Hepatocyte (in vitro differentiated cells): ENCODE results near the gene SERPINA5. TPM values are rescaled to one million over a fixed set of nuclear protein-coding genes. Genes with fewer than 3 reads are reported as not detected.

Experiments
- DNase-seq: peaks from one replicate; pipeline ENCODE4 v3.0.0-alpha.2; 2016; ENCODE audit warnings: low spot score
- H2AFZ ChIP-seq: fragments of 200-600 bp; sonication (generic); 2 replicates; pipeline ENCODE4 v1.6.0; 2016; ENCODE audit warnings: antibody characterized with exemption, mild to moderate bottlenecking
- H3K27ac ChIP-seq: fragments of 200-600 bp; sonication (generic); 2 replicates; pipeline ENCODE4 v1.5.1; 2016; ENCODE audit warnings: mild to moderate bottlenecking
- H3K27me3 ChIP-seq: fragments of 200-600 bp; sonication (generic); 2 replicates; pipeline ENCODE4 v1.6.1; 2016
- H3K36me3 ChIP-seq: fragments of 200-600 bp; sonication (generic); replicated peaks from 2 replicates; pipeline ENCODE4 v1.5.1; 2016; ENCODE audit warnings: low read depth; ENCODE audit not compliant: insufficient read depth
- H3K4me1 ChIP-seq: fragments of 200-600 bp; sonication (generic); 2 replicates; pipeline ENCODE4 v1.5.1; 2016; ENCODE audit warnings: mild to moderate bottlenecking, moderate library complexity; ENCODE audit not compliant: insufficient read depth
- H3K4me2 ChIP-seq: fragments of 200-600 bp; sonication (generic); 2 replicates; pipeline ENCODE4 v1.6.0; 2016
- H3K4me3 ChIP-seq: fragments of 200-600 bp; sonication (generic); 2 replicates; pipeline ENCODE4 v1.5.1; 2016; ENCODE audit warnings: mild to moderate bottlenecking
- H3K79me2 ChIP-seq: fragments of 200-600 bp; sonication (generic); 2 replicates; pipeline ENCODE4 v1.6.0; 2017; ENCODE audit warnings: mild to moderate bottlenecking
- H3K9me2 ChIP-seq: fragments of 200-600 bp; sonication (generic); replicated peaks from 2 replicates; pipeline ENCODE4 v1.6.0; 2017; ENCODE audit warnings: mild to moderate bottlenecking; ENCODE audit not compliant: insufficient read depth
- H3K9me3 ChIP-seq: fragments of 200-600 bp; sonication (generic); 2 replicates; pipeline ENCODE4 v1.5.1; 2016; ENCODE audit warnings: low read depth, mild to moderate bottlenecking
- H4K20me1 ChIP-seq: fragments of 200-600 bp; sonication (generic); 2 replicates; pipeline ENCODE4 v1.6.0; 2016; ENCODE audit warnings: mild to moderate bottlenecking; ENCODE audit not compliant: insufficient read depth, poor library complexity, severe bottlenecking
- CTCF ChIP-seq: fragments of 200-600 bp; sonication (generic); IDR thresholded peaks from 2 replicates; pipeline ENCODE4 v1.5.1; 2016; ENCODE audit warnings: antibody characterized with exemption, mild to moderate bottlenecking; ENCODE audit not compliant: poor library complexity
- EZH2 ChIP-seq: fragments of 200-600 bp; sonication (generic); IDR thresholded peaks from 2 replicates; pipeline ENCODE4 v1.6.1; 2016; ENCODE audit warnings: antibody characterized with exemption, mild to moderate bottlenecking, borderline replicate concordance
- EZH2phosphoT487 ChIP-seq: fragments of 200-600 bp; sonication (generic); IDR thresholded peaks from one replicate; pipeline ENCODE4 v1.6.1; 2018; ENCODE audit warnings: antibody characterized with exemption, mild to moderate bottlenecking, low read depth, moderate library complexity; ENCODE audit not compliant: unreplicated experiment, severe bottlenecking
- WGBS: methylation state at CpG from one replicate; pipeline ENCODE4 v1.1.6; 2016; ENCODE audit warnings: low lambda C conversion rate; ENCODE audit errors: missing lambda C conversion rate; 5-methylcytosine and 5-hydroxymethylcytosine counted together
- polyA plus RNA-seq: library from polyadenylated mRNA; unstranded; fragments of >200 nt; fragmentation: Nextera tagmentation; extraction: Ambion mirVana; gene quantifications from 2 replicates; pipeline ENCODE4 v1.2.1, GENCODE V29; 2016
- total RNA-seq: library from RNA; depleted of rRNA; stranded (reverse); fragments of >200 nt; gene quantifications from 2 replicates; pipeline ENCODE4 v1.2.3, GENCODE V29; 2014

The SERPINA5 gene
- total and polyA plus RNA-seq, 2 experiments from 2014 or later, result 88.8 to 98.7 TPM

- no peak for DNase-seq
- no peaks in the 10 kb centered on the region for H3K9me3 ChIP-seq
- 84% methylated on average over 14 of the region's 14 CpGs for WGBS
Measured at GRCh38 chr14:94548131-94548998, 32.9 kb upstream of the SERPINA5 start.

GRCh38 chr14:94548999-94549985 lies 31.9 kb upstream of the SERPINA5 start:
- Histone ChIP-seq H3K79me2 (no peaks in the 10 kb centered on the region), H3K9me3 (no peaks in the 10 kb centered on the region), H3K27ac (no peak overlapping the region), H4K20me1 (no peaks in the 10 kb centered on the region), H3K9me2 (no peaks in the 10 kb centered on the region), H3K27me3 (no peaks in the 10 kb centered on the region), H3K4me1 (no peaks in the 10 kb centered on the region), H2AFZ (no peak overlapping the region), H3K4me3 (no peak overlapping the region), H3K4me2 (no peak overlapping the region), H3K36me3 (no peaks in the 10 kb centered on the region)
- TF ChIP-seq EZH2phosphoT487 (no peak), CTCF (peak; percentile 88)
- 31% methylated on average over 24 of the region's 24 CpGs for WGBS
- peak; percentile 70 for DNase-seq

More at GRCh38 chr14:94548131-94548998, 32.9 kb upstream of the SERPINA5 start:
- no peaks in the 10 kb centered on the region for H3K4me1 ChIP-seq
- H3K79me2 ChIP-seq, result no peaks in the 10 kb centered on the region
- no peaks in the 10 kb centered on the region for H3K36me3 ChIP-seq
- no peaks in the 10 kb centered on the region for H4K20me1 ChIP-seq
- H3K4me2 ChIP-seq, result no peak overlapping the region
- no peak overlapping the region for H3K4me3 ChIP-seq
- TF ChIP-seq CTCF (no peak), EZH2 (no peak), EZH2phosphoT487 (no peak)
- H3K27ac ChIP-seq, result no peak overlapping the region
- H3K27me3 ChIP-seq, result no peaks in the 10 kb centered on the region
- no peak overlapping the region for H2AFZ ChIP-seq
- H3K9me2 ChIP-seq, result no peaks in the 10 kb centered on the region

GRCh38 chr14:94550041-94550440 lies 31.2 kb upstream of the SERPINA5 start:
- no peaks in the 10 kb centered on the region for H3K27me3 ChIP-seq
- no peaks in the 10 kb centered on the region for H4K20me1 ChIP-seq
- H3K9me3 ChIP-seq, result peaks cover 5% of the 10 kb centered on the region
- H3K4me2 ChIP-seq, result no peak overlapping the region
- H3K4me1 ChIP-seq, result no peaks in the 10 kb centered on the region
- H3K27ac ChIP-seq, result no peak overlapping the region
- H3K9me2 ChIP-seq, result no peaks in the 10 kb centered on the region
- 83% methylated on average over 8 of the region's 8 CpGs for WGBS
- DNase-seq, result no peak
- no peaks in the 10 kb centered on the region for H3K79me2 ChIP-seq
- TF ChIP-seq EZH2 (no peak), EZH2phosphoT487 (no peak), CTCF (no peak)
- no peaks in the 10 kb centered on the region for H3K36me3 ChIP-seq
- no peak overlapping the region for H2AFZ ChIP-seq
- no peak overlapping the region for H3K4me3 ChIP-seq
